Measurements from ENCODE around the gene MTERF2. TPM values are rescaled to one million over a fixed set of nuclear protein-coding genes. Genes with fewer than 3 reads are reported as not detected.

MTERF2 gene
- total and polyA plus RNA-seq, 2 of the 13 experiments (the other 11 are each of a cell fraction or from before 2014, with no cell fraction given): 8.0 to 11.6 TPM

DNA sequence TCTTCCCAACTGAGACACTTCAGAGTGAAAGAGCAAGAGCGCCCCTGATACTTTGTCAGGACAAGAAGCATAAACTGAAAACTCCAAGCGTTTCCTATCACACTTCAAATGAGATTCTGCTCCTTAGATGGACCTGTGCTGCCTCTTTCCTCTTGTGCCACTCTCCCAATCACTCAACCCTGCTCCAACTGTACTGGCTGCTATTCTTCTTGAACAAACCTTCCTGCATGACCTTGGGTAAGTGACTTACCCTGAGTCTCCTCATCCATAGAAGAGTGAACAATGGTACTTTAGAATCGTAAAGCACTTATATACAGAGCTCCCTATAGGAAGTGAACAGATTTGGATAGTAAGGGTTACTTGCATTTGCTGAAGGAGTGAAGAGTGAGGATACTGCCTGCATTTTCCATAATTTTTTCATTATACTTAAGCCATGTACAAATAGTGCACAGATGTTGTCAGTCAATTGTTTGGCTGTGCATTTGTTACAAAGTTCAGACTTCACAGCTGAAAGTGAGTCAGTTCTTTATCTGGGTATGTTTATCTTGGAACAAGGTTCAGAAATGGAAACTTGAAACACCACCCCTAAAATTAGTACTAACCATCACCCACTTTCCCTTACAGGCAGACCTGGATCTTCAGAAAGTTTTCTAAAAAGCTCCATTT is 10.8 kb downstream of the MTERF2 start (continued):
- no peak for TF ChIP-seq FOXC1 (CRISPR knock-in tag; IDR thresholded peaks at IDR 0.05; ENCODE audit: borderline replicate concordance)
- TF ChIP-seq, protein P1, sequence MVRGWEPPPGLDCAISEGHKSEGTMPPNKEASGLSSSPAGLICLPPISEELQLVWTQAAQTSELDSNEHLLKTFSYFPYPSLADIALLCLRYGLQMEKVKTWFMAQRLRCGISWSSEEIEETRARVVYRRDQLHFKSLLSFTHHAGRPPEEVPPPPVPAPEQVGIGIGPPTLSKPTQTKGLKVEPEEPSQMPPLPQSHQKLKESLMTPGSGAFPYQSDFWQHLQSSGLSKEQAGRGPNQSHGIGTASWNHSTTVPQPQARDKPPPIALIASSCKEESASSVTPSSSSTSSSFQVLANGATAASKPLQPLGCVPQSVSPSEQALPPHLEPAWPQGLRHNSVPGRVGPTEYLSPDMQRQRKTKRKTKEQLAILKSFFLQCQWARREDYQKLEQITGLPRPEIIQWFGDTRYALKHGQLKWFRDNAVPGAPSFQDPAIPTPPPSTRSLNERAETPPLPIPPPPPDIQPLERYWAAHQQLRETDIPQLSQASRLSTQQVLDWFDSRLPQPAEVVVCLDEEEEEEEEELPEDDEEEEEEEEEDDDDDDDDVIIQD (CRISPR knock-in tag; IDR thresholded peaks at IDR 0.05; ENCODE audit: low read depth): no peak
- TF ChIP-seq TCF12 (IDR thresholded peaks at IDR 0.05): no peak
- TF ChIP-seq TCF12 (CRISPR knock-in tag; IDR thresholded peaks at IDR 0.05): no peak
- no peak for TF ChIP-seq ATM (IDR thresholded peaks at IDR 0.05; ENCODE audit: borderline replicate concordance)
- TF ChIP-seq, protein P2, sequence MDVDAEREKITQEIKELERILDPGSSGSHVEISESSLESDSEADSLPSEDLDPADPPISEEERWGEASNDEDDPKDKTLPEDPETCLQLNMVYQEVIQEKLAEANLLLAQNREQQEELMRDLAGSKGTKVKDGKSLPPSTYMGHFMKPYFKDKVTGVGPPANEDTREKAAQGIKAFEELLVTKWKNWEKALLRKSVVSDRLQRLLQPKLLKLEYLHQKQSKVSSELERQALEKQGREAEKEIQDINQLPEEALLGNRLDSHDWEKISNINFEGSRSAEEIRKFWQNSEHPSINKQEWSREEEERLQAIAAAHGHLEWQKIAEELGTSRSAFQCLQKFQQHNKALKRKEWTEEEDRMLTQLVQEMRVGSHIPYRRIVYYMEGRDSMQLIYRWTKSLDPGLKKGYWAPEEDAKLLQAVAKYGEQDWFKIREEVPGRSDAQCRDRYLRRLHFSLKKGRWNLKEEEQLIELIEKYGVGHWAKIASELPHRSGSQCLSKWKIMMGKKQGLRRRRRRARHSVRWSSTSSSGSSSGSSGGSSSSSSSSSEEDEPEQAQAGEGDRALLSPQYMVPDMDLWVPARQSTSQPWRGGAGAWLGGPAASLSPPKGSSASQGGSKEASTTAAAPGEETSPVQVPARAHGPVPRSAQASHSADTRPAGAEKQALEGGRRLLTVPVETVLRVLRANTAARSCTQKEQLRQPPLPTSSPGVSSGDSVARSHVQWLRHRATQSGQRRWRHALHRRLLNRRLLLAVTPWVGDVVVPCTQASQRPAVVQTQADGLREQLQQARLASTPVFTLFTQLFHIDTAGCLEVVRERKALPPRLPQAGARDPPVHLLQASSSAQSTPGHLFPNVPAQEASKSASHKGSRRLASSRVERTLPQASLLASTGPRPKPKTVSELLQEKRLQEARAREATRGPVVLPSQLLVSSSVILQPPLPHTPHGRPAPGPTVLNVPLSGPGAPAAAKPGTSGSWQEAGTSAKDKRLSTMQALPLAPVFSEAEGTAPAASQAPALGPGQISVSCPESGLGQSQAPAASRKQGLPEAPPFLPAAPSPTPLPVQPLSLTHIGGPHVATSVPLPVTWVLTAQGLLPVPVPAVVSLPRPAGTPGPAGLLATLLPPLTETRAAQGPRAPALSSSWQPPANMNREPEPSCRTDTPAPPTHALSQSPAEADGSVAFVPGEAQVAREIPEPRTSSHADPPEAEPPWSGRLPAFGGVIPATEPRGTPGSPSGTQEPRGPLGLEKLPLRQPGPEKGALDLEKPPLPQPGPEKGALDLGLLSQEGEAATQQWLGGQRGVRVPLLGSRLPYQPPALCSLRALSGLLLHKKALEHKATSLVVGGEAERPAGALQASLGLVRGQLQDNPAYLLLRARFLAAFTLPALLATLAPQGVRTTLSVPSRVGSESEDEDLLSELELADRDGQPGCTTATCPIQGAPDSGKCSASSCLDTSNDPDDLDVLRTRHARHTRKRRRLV (CRISPR knock-in tag; IDR thresholded peaks at IDR 0.05): no peak
- peak; percentile 92 for TF ChIP-seq PPARG (CRISPR knock-in tag; conservative IDR thresholded peaks at IDR 0.05)
- TF ChIP-seq, protein P3, sequence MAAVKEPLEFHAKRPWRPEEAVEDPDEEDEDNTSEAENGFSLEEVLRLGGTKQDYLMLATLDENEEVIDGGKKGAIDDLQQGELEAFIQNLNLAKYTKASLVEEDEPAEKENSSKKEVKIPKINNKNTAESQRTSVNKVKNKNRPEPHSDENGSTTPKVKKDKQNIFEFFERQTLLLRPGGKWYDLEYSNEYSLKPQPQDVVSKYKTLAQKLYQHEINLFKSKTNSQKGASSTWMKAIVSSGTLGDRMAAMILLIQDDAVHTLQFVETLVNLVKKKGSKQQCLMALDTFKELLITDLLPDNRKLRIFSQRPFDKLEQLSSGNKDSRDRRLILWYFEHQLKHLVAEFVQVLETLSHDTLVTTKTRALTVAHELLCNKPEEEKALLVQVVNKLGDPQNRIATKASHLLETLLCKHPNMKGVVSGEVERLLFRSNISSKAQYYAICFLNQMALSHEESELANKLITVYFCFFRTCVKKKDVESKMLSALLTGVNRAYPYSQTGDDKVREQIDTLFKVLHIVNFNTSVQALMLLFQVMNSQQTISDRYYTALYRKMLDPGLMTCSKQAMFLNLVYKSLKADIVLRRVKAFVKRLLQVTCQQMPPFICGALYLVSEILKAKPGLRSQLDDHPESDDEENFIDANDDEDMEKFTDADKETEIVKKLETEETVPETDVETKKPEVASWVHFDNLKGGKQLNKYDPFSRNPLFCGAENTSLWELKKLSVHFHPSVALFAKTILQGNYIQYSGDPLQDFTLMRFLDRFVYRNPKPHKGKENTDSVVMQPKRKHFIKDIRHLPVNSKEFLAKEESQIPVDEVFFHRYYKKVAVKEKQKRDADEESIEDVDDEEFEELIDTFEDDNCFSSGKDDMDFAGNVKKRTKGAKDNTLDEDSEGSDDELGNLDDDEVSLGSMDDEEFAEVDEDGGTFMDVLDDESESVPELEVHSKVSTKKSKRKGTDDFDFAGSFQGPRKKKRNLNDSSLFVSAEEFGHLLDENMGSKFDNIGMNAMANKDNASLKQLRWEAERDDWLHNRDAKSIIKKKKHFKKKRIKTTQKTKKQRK (IDR thresholded peaks at IDR 0.05; ENCODE audit: low read length): no peak
- TF ChIP-seq XRCC5 (optimal IDR thresholded peaks at IDR 0.05; ENCODE audit: low read length): no peak
- TF ChIP-seq, protein P4, sequence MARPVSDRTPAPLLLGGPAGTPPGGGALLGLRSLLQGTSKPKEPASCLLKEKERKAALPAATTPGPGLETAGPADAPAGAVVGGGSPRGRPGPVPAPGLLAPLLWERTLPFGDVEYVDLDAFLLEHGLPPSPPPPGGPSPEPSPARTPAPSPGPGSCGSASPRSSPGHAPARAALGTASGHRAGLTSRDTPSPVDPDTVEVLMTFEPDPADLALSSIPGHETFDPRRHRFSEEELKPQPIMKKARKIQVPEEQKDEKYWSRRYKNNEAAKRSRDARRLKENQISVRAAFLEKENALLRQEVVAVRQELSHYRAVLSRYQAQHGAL (CRISPR knock-in tag; IDR thresholded peaks at IDR 0.05; ENCODE audit: not compliant biosample characterization): no peak
- TF ChIP-seq SAP130 (CRISPR knock-in tag; IDR thresholded peaks at IDR 0.05; ENCODE audit: low read depth): peak; percentile 74
- no peak for TF ChIP-seq ZBTB8A (CRISPR knock-in tag; IDR thresholded peaks at IDR 0.05; ENCODE audit: borderline replicate concordance, low read depth)
- TF ChIP-seq ZC3H13 (CRISPR knock-in tag; IDR thresholded peaks at IDR 0.05): no peak
- TF ChIP-seq HIVEP1 (CRISPR knock-in tag; IDR thresholded peaks at IDR 0.05): no peak
- TF ChIP-seq CREM (IDR thresholded peaks at IDR 0.05): peak; percentile 67; the same call in 1 of the 2 replicates
- TF ChIP-seq CREM (CRISPR knock-in tag; IDR thresholded peaks at IDR 0.05): no peak
- TF ChIP-seq, protein P5, sequence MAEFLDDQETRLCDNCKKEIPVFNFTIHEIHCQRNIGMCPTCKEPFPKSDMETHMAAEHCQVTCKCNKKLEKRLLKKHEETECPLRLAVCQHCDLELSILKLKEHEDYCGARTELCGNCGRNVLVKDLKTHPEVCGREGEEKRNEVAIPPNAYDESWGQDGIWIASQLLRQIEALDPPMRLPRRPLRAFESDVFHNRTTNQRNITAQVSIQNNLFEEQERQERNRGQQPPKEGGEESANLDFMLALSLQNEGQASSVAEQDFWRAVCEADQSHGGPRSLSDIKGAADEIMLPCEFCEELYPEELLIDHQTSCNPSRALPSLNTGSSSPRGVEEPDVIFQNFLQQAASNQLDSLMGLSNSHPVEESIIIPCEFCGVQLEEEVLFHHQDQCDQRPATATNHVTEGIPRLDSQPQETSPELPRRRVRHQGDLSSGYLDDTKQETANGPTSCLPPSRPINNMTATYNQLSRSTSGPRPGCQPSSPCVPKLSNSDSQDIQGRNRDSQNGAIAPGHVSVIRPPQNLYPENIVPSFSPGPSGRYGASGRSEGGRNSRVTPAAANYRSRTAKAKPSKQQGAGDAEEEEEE (CRISPR knock-in tag; IDR thresholded peaks at IDR 0.05; ENCODE audit: borderline replicate concordance): no peak
- no peak for TF ChIP-seq ZNF180 (CRISPR knock-in tag; IDR thresholded peaks at IDR 0.05; ENCODE audit: borderline replicate concordance, low read depth)
